ENCODE data around the gene HSPBAP1.

The HSPBAP1 gene

DNA sequence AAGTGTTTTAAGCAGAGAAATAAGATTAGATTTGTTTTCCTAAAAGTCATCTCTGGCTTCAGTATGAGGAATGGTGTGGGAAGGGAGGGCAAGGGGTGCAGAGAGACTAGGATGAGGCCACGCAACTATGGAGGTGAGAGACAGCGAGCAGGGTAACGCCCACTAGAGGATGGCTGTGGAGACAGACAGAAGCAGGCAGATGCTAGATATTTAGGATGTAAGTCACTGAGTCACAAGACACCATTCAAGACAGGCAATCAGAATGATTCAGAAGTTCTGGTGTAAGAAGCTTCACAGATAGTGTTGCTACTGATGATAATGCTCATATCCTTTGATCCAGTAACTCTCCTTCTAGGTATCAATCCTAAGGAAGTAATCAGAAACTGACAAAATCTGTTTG lies 19.1 kb downstream of the HSPBAP1 start:
- no peak overlapping the region for H3K4me3 ChIP-seq (ENCODE audit: low read depth, low read length)
- TF ChIP-seq, protein P1, sequence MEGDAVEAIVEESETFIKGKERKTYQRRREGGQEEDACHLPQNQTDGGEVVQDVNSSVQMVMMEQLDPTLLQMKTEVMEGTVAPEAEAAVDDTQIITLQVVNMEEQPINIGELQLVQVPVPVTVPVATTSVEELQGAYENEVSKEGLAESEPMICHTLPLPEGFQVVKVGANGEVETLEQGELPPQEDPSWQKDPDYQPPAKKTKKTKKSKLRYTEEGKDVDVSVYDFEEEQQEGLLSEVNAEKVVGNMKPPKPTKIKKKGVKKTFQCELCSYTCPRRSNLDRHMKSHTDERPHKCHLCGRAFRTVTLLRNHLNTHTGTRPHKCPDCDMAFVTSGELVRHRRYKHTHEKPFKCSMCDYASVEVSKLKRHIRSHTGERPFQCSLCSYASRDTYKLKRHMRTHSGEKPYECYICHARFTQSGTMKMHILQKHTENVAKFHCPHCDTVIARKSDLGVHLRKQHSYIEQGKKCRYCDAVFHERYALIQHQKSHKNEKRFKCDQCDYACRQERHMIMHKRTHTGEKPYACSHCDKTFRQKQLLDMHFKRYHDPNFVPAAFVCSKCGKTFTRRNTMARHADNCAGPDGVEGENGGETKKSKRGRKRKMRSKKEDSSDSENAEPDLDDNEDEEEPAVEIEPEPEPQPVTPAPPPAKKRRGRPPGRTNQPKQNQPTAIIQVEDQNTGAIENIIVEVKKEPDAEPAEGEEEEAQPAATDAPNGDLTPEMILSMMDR (IDR thresholded peaks at IDR 0.05; ENCODE audit: low read depth, low read length): no peak
- in situ Hi-C loops (cut with HindIII; ENCODE audit: low sequenced_read_pairs): no loop called here
- no peak for DNase-seq (ENCODE audit: low read depth, low spot score)

DNA sequence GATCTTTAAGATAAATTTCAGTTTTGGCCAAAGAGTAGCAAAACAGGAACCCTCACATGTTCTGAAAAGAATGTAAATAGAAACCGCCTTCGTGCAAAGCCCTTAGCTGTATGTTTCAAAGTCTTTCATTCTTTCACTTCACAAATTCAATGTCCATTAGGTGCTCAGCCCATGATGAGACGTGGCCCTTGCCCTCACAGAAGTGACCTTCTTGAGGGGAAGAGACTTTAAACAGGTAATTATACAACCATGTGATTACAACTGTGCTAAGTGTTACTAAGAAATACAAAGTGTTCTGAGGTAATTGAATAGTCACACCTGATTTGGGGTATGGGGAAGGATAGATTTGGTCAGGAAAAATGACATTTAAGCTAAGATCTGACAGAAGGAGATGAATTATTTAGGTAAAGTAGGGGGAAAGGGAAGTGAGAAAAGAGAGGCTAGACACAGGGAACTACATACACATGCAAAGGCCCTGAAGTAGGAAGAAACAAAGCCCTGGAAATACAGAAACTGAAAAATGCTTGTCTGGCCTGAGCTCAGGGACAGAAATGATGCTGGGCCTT lies 19.6 kb downstream of the HSPBAP1 start:
- TF ChIP-seq, protein P1 (IDR thresholded peaks at IDR 0.05; ENCODE audit: low read depth, low read length): no peak
- DNase-seq (ENCODE audit: low read depth, low spot score): no peak
- in situ Hi-C loops (cut with HindIII; ENCODE audit: low sequenced_read_pairs): no loop called here
- H3K4me3 ChIP-seq (ENCODE audit: low read depth, low read length): no peak overlapping the region

DNA sequence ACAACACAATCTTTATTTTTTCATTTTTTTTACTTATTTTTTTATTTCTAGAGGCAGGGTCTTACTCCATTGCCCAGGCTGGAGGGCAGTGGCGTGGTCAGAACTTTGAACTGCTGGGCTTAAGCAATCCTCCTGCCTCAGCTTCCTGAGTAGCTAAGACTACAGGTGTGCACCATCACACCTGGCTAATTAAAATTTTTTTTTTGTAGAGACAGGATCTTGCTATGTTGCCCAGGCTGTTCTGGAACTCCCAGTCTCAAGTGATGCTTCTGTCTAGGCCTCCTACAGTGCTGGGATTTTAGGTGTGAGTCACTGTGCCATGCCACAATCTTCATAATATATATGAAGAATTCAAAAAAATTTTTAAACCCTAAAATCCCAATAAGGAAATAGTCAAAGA lies 20.8 kb downstream of the HSPBAP1 start:
- in situ Hi-C loops (cut with HindIII; ENCODE audit: low sequenced_read_pairs): no loop called here
- DNase-seq (ENCODE audit: low read depth, low spot score): no peak
- TF ChIP-seq, protein P1 (IDR thresholded peaks at IDR 0.05; ENCODE audit: low read depth, low read length): no peak
- no peak overlapping the region for H3K4me3 ChIP-seq (ENCODE audit: low read depth, low read length)

DNA sequence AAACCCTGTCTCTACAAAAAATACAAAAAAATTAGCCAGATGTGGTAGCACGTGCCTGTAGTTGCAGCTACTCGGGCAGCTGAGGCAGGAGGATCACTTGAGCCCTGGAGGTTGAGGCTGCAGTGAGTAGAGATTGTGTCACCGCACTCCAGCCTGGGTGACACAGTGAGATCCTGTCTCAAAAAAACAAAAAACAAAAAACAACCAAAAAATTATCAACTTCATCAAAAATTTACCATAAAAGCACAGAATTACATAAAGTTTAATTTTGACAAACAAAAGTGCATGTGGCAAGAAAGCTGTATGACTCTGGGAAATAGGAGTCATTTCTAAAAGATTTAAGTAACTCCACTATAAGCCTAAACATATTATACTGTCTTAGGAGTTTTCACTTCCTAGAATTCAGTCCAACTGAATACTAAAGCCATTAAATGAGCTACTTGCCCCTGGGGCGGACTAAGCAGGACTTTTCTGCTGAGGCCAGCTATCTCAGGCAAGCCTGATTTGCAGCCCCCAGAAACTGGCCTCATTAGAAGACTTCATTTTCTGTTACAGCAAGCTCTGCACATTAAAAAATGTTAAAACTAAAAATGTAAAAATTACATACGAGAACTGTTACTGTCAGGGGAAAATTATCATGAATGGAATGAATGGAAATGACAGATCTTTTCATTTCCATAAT lies 23.0 kb downstream of the HSPBAP1 start:
- H3K4me3 ChIP-seq (ENCODE audit: low read depth, low read length): no peak overlapping the region
- DNase-seq (ENCODE audit: low read depth, low spot score): no peak
- TF ChIP-seq, protein P1 (IDR thresholded peaks at IDR 0.05; ENCODE audit: low read depth, low read length): no peak
- in situ Hi-C loops (cut with HindIII; ENCODE audit: low sequenced_read_pairs): no loop called here

DNA sequence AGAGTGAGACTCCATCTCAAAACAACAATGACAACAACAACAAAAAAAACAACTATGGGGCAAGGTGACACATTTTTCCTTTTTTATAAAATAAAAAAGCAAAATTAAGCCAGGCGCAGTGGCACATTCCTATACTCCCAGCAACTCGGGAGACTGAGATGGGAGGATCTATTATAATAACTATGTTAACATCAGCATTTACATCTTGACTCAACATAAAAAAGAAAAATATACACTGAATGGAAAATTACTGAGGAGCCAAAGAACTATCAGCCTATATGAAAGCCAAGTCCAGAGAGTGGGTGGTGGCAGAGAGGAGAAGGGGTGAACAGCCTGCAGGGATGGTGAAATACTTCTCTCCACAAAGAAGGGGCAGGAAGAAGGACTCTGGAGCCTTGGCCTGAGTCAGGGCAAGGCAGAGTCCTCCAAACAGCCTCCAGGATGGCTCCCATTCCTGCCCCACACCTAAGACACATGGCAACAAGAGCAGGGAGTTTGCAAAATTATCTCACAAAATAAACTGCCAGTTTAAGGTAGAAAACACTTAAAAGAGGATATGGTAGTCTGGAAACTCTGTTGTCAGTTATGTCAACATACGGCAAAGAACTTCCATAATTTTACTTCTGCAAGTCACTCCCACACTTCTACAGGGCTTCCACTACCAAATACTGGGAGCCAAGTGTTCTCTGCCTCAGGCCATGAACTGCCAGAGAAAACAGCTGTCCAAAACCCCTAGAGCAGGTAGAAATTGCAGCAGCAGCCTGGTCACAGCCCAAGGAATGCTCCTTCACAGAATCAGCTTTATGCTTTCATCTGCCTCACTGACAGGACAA lies 25.9 kb downstream of the HSPBAP1 start:
- no peak overlapping the region for H3K4me3 ChIP-seq (ENCODE audit: low read depth, low read length)
- in situ Hi-C loops (cut with HindIII; ENCODE audit: low sequenced_read_pairs): no loop called here
- TF ChIP-seq, protein P1 (IDR thresholded peaks at IDR 0.05; ENCODE audit: low read depth, low read length): no peak
- DNase-seq (ENCODE audit: low read depth, low spot score): no peak

DNA sequence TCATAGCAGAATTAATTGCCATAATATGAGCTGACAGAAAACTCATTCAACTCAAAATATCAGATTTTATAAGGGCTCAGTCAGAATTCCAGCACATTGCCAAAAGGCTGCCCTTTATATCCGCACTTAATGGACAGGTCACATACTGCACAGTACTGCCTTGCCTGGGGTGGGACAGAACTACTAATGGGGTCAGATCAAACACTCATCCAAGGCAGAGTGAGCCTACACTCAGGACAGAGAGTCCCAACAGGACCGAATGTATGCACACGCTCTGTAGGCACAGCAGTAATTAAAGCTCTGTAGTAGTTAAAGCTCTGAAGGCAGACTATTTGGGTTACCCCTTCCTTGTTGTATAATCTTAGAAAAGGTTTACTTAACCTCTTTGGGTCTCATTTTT lies 27.2 kb downstream of the HSPBAP1 start:
- no peak for DNase-seq (ENCODE audit: low read depth, low spot score)
- in situ Hi-C loops (cut with HindIII; ENCODE audit: low sequenced_read_pairs): no loop called here
- no peak overlapping the region for H3K4me3 ChIP-seq (ENCODE audit: low read depth, low read length)
- TF ChIP-seq, protein P1 (IDR thresholded peaks at IDR 0.05; ENCODE audit: low read depth, low read length): no peak

Measured in astrocyte of the spinal cord (primary cell).